Ammon's horn (tissue), 1 donor: Measurements from ENCODE around the gene ANXA6.

Source experiments
- DNase-seq: peaks from one replicate; pipeline ENCODE4 v3.0.0-alpha.2; 2016; ENCODE audit warnings: low spot score

The ANXA6 gene

GRCh38 chr5:151081431-151082281, 75.9 kb downstream of the ANXA6 start:
- DNase-seq, result no peak

- DNase-seq, result peak; percentile 90
Measured at GRCh38 chr5:151080613-151081430, 76.8 kb downstream of the ANXA6 start, which contains the start of gene TNIP1. TNIP1 (minus strand) TSS chr5:151081034; CDS start chr5:151065095, 15,939 bp downstream.

- no peak for DNase-seq
Measured at GRCh38 chr5:151079838-151080612, 77.6 kb downstream of the ANXA6 start.

- DNase-seq, result no peak
Measured at GRCh38 chr5:151078490-151079262, 78.9 kb downstream of the ANXA6 start.

- DNase-seq, result no peak
Measured at GRCh38 chr5:151077967-151078366, 79.6 kb downstream of the ANXA6 start.

- DNase-seq, result no peak
Measured at GRCh38 chr5:151077419-151077818, 80.2 kb downstream of the ANXA6 start.

GRCh38 chr5:151076616-151077015, 81.0 kb downstream of the ANXA6 start:
- DNase-seq, result no peak

GRCh38 chr5:151075698-151076331, 81.8 kb downstream of the ANXA6 start:
- no peak for DNase-seq

GRCh38 chr5:151074557-151074956, 83.0 kb downstream of the ANXA6 start:
- no peak for DNase-seq

- DNase-seq, result no peak
Measured at GRCh38 chr5:151073280-151073679, 84.3 kb downstream of the ANXA6 start.

GRCh38 chr5:151072630-151073025, 85.0 kb downstream of the ANXA6 start:
- DNase-seq, result no peak

- DNase-seq, result no peak
Measured at GRCh38 chr5:151071848-151072629, 85.5 kb downstream of the ANXA6 start.

- no peak for DNase-seq
Measured at GRCh38 chr5:151071021-151071420, 86.6 kb downstream of the ANXA6 start.

GRCh38 chr5:151070449-151070848, 87.1 kb downstream of the ANXA6 start:
- DNase-seq, result no peak

- DNase-seq, result no peak
Measured at GRCh38 chr5:151068433-151069197, 89.0 kb downstream of the ANXA6 start.

- no peak for DNase-seq
Measured at GRCh38 chr5:151067632-151068432, 89.7 kb downstream of the ANXA6 start.

GRCh38 chr5:151066920-151067319, 90.7 kb downstream of the ANXA6 start:
- DNase-seq, result no peak

GRCh38 chr5:151065609-151066008, 92.0 kb downstream of the ANXA6 start:
- DNase-seq, result no peak
